GM23248 (cell line): ENCODE data around the gene MEI1. TPM values are rescaled to one million over a fixed set of nuclear protein-coding genes. Genes with fewer than 3 reads are reported as not detected.
A peak's percentile ranks its signal among the peaks of the same experiment; 100 is the strongest.

ENCODE experiments used
- DNase-seq: peaks from one replicate; pipeline ENCODE4 v3.0.0-alpha.2; 2015
- H2AFZ ChIP-seq: fragments of 200-600 bp; sonication (generic); 2 replicates; pipeline ENCODE4 v1.6.1; 2016; ENCODE audit warnings: antibody characterized with exemption
- H3F3A ChIP-seq: fragments of 200-600 bp; sonication (generic); 2 replicates; pipeline ENCODE4 v1.6.1; 2016; ENCODE audit warnings: mild to moderate bottlenecking, antibody characterized with exemption, mixed run types; ENCODE audit not compliant: insufficient read depth
- H3K27ac ChIP-seq: fragments of 200-600 bp; sonication (generic); 2 replicates; pipeline ENCODE4 v1.5.1; 2016; ENCODE audit warnings: mild to moderate bottlenecking
- H3K27me3 ChIP-seq: fragments of 200-600 bp; sonication (generic); replicated peaks from 2 replicates; pipeline ENCODE4 v1.6.1; 2016; ENCODE audit warnings: mild to moderate bottlenecking; ENCODE audit not compliant: insufficient read depth
- H3K36me3 ChIP-seq: fragments of 200-600 bp; sonication (generic); 2 replicates; pipeline ENCODE4 v1.6.1; 2016; ENCODE audit warnings: low read depth, mild to moderate bottlenecking
- H3K4me1 ChIP-seq: fragments of 200-600 bp; sonication (generic); 2 replicates; pipeline ENCODE4 v1.6.1; 2016; ENCODE audit warnings: mild to moderate bottlenecking; ENCODE audit not compliant: insufficient read depth
- H3K4me2 ChIP-seq: fragments of 200-600 bp; sonication (generic); one replicate; pipeline ENCODE4 v1.6.1; 2016; ENCODE audit warnings: mild to moderate bottlenecking; ENCODE audit not compliant: unreplicated experiment
- H3K4me3 ChIP-seq: fragments of 200-600 bp; sonication (generic); 2 replicates; pipeline ENCODE4 v1.5.1; 2016; ENCODE audit warnings: mild to moderate bottlenecking
- H3K79me2 ChIP-seq: fragments of 200-600 bp; sonication (generic); 2 replicates; pipeline ENCODE4 v1.6.1; 2016; ENCODE audit warnings: mild to moderate bottlenecking; ENCODE audit not compliant: insufficient read depth
- H3K9ac ChIP-seq: fragments of 200-600 bp; sonication (generic); 2 replicates; pipeline ENCODE4 v1.6.1; 2016; ENCODE audit warnings: mild to moderate bottlenecking
- H3K9me2 ChIP-seq: fragments of 200-600 bp; sonication (generic); 2 replicates; pipeline ENCODE4 v1.6.1; 2016; ENCODE audit warnings: mixed run types, mild to moderate bottlenecking, moderate library complexity; ENCODE audit not compliant: insufficient read depth
- H3K9me3 ChIP-seq: fragments of 200-600 bp; sonication (generic); one replicate; pipeline ENCODE4 v1.6.1; 2017; ENCODE audit warnings: low read depth
- H4K20me1 ChIP-seq: fragments of 200-600 bp; sonication (generic); 2 replicates; pipeline ENCODE4 v1.6.0; 2016; ENCODE audit not compliant: insufficient read depth
- EZH2 ChIP-seq: fragments of 200-600 bp; sonication (generic); IDR thresholded peaks from 2 replicates; pipeline ENCODE4 v1.6.1; 2018; ENCODE audit warnings: antibody characterized with exemption, mild to moderate bottlenecking; ENCODE audit not compliant: insufficient read depth, poor library complexity, severe bottlenecking
- EZH2phosphoT487 ChIP-seq: fragments of 200-600 bp; sonication (generic); IDR thresholded peaks from 2 replicates; pipeline ENCODE4 v1.6.1; 2018; ENCODE audit warnings: antibody characterized with exemption, moderate library complexity, mild to moderate bottlenecking, low read depth; ENCODE audit not compliant: insufficient read depth
- WGBS, 2 experiments: methylation state at CpG; one replicate each; pipeline ENCODE4 v1.1.6; 2015 to 2017; ENCODE audit warnings: low lambda C conversion rate in 2 of 2, low coverage in 1 of 2; ENCODE audit errors: missing lambda C conversion rate in 2 of 2; 5-methylcytosine and 5-hydroxymethylcytosine counted together
- in situ Hi-C: fragments of 300-500 bp; cut with MboI; formaldehyde crosslinking; loops from 2 replicates; pipeline ENCODE4 v1.15.0; 2020
- polyA plus RNA-seq: library from polyadenylated mRNA; unstranded; fragments of >200 nt; fragmentation: Nextera tagmentation; extraction: Ambion mirVana; gene quantifications from 2 replicates; pipeline ENCODE4 v1.2.1, GENCODE V29; 2016
- total RNA-seq: library from RNA; depleted of rRNA; stranded (reverse); fragments of >200 nt; shearing (Covaris generic); gene quantifications from 2 replicates; pipeline ENCODE4 v1.2.3, GENCODE V29; 2014

The MEI1 gene
- total and polyA plus RNA-seq, 2 experiments from 2014 or later: 2.2 to 5.9 TPM

DNA sequence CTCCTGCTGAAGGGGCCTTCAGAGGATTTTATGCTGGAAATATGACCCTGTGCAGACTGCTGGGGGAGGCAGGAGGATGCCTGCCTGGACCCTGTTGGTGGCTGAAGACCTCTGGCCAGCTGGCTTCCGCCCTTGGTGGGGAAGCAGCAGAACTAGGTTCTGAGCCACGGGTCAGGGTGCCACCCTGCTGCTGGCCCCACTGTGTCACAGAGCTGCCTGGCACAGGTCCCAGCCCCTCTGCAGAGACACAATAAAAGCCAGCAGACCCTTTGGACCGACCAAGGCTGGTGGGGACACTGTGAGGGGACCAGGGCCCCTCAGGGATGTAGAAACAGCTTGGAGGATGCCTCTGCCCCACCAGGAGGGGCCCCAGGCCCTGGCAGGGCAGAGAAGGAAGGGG is 126.7 kb downstream of the MEI1 start:
- Histone ChIP-seq H3K36me3 (no peaks in the 10 kb centered on the region), H3K9ac (0 out of 2 replicates have a peak overlapping the region, but pooled peaks have one; percentile 31), H3K27ac (no peak overlapping the region), H3K4me2 (no peak overlapping the region), H4K20me1 (no peaks in the 10 kb centered on the region), H3K9me3 (no peaks in the 10 kb centered on the region), H2AFZ (no peak overlapping the region), H3K4me3 (no peak overlapping the region), H3K9me2 (no peaks in the 10 kb centered on the region), H3K27me3 (no peaks in the 10 kb centered on the region), H3K4me1 (peaks cover 9% of the 10 kb centered on the region), H3F3A (no peaks in the 10 kb centered on the region), H3K79me2 (no peaks in the 10 kb centered on the region)
- WGBS, 2 experiments: 81 to 89% methylated on average over 3 of the region's 3 CpGs
- no peak for DNase-seq
- TF ChIP-seq EZH2phosphoT487: no peak
- no peak for TF ChIP-seq EZH2
- in situ Hi-C loops: no loop called here

DNA sequence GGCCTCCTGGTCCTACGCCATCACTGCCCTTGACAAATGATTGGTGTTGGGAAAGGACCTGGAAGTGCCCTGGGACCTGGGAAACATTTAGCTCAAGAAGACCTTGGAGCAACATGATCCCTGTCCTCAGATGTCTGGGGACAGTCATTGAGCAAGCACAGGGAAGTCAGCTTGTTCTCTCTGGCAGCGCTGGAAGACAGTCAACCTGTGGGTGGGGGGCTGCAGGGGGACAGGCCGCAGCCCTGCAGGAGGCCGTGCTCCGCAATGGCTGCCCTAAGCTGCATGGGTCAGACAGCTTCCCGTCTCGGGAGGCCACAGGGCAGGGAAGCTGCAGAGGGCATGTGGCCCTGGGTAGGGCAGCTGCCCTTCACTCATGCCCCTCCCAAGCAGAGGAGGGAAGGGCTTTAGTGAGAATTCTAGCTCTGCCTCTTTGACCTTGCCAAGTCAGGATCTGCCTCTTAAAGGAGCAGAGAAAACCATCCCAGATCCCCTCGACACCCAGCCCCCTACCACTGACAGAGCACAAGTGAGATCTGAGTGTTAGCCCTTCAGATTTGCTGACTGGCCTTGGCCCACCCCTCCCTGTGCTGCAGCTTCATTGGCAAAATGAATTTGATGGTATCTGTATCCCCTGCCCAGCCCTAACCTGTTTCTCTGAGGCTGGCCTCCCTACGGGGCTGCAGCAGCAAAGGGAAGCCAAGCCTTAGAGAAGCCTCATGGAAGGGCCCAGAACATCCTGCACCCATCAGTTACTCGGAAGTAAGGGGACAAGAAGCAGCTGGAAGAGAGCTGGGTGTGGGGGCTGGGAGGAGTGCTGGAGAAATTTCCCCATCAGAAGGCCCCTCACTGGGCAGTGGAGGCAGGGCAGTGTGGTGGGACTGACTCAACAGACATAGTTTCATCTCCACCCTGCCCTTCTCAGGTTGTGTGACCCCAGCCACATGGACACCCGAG is 127.4 kb downstream of the MEI1 start:
- no peaks in the 10 kb centered on the region for H4K20me1 ChIP-seq
- 80 to 82% methylated on average over 11 of the region's 11 CpGs for WGBS, 2 experiments
- H3K4me3 ChIP-seq: no peak overlapping the region
- no peaks in the 10 kb centered on the region for H3K36me3 ChIP-seq
- H3K27me3 ChIP-seq: no peaks in the 10 kb centered on the region
- TF ChIP-seq EZH2phosphoT487 (no peak), EZH2 (no peak)
- no peak for DNase-seq
- H3K27ac ChIP-seq: no peak overlapping the region
- no peaks in the 10 kb centered on the region for H3K9me3 ChIP-seq
- in situ Hi-C loops: no loop called here
- no peaks in the 10 kb centered on the region for H3K9me2 ChIP-seq
- peaks cover 2% of the 10 kb centered on the region for H3F3A ChIP-seq
- no peak overlapping the region for H2AFZ ChIP-seq
- no peak overlapping the region for H3K4me2 ChIP-seq
- H3K9ac ChIP-seq: no peak overlapping the region
- no peaks in the 10 kb centered on the region for H3K79me2 ChIP-seq
- H3K4me1 ChIP-seq: peaks cover 9% of the 10 kb centered on the region

DNA sequence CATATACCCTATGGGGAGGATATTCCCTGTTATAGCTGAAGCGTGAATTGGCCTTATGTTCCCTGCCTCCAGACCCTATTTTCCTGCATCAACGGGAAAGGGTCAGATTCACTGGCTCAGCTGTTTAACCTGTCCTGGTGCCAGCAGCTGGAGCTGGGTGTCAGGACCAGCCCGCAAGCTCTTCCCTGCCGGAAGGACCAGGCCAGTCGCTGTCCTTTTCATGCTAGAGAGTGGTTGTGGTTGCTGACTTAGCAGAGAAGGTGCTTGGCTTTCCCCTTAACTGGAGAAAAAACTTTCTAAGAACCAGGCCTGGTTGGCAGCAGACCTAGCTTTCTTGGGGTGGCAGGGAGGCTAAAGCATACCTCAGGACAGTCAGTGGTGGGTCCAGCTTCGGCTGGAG is 128.4 kb downstream of the MEI1 start:
- Histone ChIP-seq H3K9me2 (no peaks in the 10 kb centered on the region), H4K20me1 (no peaks in the 10 kb centered on the region), H3K27ac (no peak overlapping the region), H3K4me1 (peaks cover 9% of the 10 kb centered on the region), H3K9ac (no peak overlapping the region), H3K9me3 (no peaks in the 10 kb centered on the region), H3K36me3 (no peaks in the 10 kb centered on the region), H2AFZ (no peak overlapping the region), H3K27me3 (no peaks in the 10 kb centered on the region), H3K79me2 (no peaks in the 10 kb centered on the region), H3K4me2 (no peak overlapping the region), H3F3A (peaks cover 6% of the 10 kb centered on the region), H3K4me3 (no peak overlapping the region)
- 81 to 84% methylated on average over 6 of the region's 6 CpGs for WGBS, 2 experiments
- in situ Hi-C loops: no loop called here
- no peak for DNase-seq
- TF ChIP-seq EZH2phosphoT487: no peak
- no peak for TF ChIP-seq EZH2

DNA sequence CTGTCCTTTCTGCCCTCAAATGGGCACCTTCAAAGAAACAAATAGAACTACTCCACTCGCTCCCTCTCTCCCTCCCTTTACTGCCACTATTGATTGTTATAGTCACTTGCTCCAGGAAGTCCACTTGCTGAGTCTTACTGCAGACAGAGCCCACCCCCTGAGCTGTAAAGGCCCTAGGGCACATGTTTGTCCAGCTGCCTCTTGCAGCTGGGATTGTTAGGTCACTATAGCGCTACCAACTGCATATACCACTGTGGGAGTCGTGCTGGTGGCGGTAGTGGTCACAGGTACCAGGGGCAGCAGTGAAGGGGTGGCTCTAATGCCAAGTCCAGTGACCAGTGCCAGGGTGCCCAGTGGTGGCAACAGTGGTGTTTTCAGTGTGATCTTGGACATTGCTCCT is 129.2 kb downstream of the MEI1 start:
- H3K4me2 ChIP-seq: no peak overlapping the region
- 96 to 98% methylated on average over 4 of the region's 4 CpGs for WGBS, 2 experiments
- H3K79me2 ChIP-seq: no peaks in the 10 kb centered on the region
- H3K9me2 ChIP-seq: no peaks in the 10 kb centered on the region
- H3K27me3 ChIP-seq: no peaks in the 10 kb centered on the region
- H3K4me3 ChIP-seq: no peak overlapping the region
- H4K20me1 ChIP-seq: no peaks in the 10 kb centered on the region
- H3K4me1 ChIP-seq: peaks cover 9% of the 10 kb centered on the region
- TF ChIP-seq EZH2phosphoT487: no peak
- no peak for TF ChIP-seq EZH2
- in situ Hi-C loops: no loop called here
- H3F3A ChIP-seq: peaks cover 6% of the 10 kb centered on the region
- DNase-seq: no peak
- no peak overlapping the region for H3K27ac ChIP-seq
- no peaks in the 10 kb centered on the region for H3K9me3 ChIP-seq
- no peak overlapping the region for H2AFZ ChIP-seq
- H3K9ac ChIP-seq: no peak overlapping the region
- no peaks in the 10 kb centered on the region for H3K36me3 ChIP-seq
